Measurements from ENCODE around the gene CHGA.

The CHGA gene

DNA sequence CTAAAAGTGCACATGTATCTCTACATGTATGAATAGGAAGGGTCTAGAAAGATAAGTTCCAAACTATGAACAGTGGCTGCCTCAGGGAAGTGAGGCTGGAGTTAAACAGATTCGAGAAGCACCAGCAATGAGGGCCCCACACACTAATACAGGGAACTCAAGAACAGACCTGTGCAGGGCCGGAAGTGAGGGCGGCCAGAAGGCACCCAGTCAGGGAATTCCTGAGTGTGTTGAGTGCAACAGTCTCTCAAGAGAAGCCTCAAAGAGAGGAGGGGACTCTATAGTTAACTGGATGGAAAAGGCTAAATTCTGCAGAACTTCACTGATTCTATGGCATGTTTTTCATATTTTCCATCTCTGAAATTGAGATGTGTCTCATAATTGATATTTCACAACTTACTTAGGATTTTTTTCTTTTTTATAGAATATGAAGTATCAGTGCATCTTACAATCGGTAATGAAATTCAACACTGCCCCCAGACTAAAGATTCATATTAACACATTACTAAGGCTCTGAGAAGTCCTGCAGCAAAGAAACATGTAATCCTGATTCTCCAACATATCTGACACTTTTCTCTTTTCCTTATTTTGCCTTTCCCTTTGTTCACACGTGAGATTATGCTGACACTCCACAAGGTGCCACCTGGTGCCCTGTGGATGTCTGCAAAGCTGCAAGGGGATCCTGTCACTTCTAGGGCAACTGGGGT lies 61.3 kb downstream of the CHGA start:
- no peak overlapping the region for H3K4me3 ChIP-seq (ENCODE audit: low read depth, low read length)
- DNase-seq (ENCODE audit: low read depth): no peak
- no peak for TF ChIP-seq CTCF (conservative IDR thresholded peaks at IDR 0.05; ENCODE audit: low read depth, low read length)
